SHP77 treated with DMSO at 0.1 percent for 48 hours (cell line): ENCODE measurements around the gene MED29.
A peak's percentile ranks its signal among the peaks of the same experiment; 100 is the strongest.
"Not testable (repeated sequence)": the region's sequence is repeated elsewhere in the genome, so short reads cannot be mapped to it uniquely, and the experiment has no call there.

Experiments used
- DNase-seq: peaks from one replicate; lab custom pipeline; 2025; lab: John Stamatoyannopoulos, UW

The MED29 gene

DNA sequence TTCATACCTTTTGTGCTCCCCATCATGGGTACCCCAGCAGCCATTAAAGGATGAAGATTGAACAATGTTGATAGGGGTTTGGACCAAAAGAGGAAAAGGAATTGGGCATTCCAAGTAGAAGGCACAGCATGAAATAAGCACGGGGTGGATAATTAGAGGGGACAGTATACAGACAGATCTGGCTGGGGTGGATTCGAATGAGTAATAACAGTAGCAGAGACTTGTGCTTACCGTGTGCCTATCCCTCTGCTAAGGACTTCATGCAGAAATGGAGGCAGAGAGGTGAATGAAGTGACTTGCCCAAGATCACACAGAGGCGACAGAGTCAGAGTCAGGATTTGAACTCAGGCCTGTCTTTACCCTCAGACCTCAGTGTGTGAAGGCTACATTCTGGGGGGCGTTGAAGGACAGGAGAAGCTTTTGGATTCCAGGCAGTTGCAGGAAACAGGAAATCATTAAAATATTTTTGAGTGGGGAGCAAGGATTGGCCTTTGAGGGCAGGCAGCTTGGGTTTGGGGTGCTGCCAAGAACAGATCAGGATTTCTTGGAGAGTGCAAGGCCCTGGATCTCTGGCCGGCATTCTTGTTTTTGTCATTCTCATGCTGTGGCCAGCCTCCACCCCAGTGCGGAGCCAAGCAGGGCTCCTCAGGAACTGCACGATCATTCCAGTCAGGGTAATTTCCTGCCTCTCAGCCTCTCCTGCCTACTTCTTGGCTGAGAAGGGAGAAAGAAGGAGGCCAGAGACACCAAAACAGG is 19.0 kb upstream of the MED29 start:
- no peak for DNase-seq

- no peak for DNase-seq
Observed at GRCh38 chr19:39372941-39373340, 18.2 kb upstream of the MED29 start.

- DNase-seq: no peak
Observed at GRCh38 chr19:39375929-39376328, 15.2 kb upstream of the MED29 start.

DNA sequence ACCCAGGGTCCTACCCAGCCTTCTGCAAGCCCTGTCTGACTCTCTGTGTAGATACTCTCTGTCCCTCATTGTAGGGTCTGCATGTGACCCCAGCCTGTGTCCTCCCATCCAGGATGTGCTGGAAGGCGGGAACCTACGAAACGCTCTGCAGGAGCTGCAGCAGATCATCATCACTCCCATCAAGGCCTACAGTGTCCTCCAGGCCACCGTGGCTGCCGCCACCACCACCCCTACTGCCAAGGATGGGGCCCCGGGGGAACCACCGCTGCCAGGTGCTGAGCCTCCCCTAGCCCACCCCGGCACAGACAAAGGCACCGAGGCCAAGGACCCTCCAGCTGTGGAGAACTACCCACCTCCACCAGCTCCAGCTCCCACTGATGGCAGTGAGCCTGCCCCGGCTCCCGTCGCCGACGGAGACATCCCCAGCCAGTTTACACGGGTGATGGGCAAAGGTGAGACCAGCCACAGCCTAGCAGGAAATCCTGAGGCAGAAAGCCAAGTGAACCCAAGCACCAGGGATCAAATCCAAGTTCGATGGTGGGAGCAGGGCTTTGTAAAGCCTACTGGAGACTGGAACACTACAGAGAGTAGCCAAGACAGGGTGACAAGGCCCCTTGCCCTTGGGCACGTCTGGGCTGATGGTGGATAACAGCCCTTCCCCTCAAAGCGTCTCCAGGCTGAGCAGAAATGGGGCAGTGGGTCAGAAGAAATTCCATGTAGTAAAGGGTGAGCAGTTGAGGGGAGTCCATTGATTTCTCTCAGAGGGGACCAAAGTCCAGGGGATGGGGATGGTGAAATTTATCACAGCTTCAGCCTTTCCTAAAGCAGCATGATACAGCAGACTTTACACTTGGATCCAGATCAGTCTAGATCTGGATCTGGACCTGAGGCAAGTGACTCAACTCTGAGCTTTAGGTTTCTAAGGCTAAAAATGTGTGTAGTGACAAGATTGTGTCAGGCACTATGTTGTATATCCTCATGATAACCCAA is 13.5 kb upstream of the MED29 start:
- DNase-seq: no peak

- DNase-seq: not testable (repeated sequence)
Observed at GRCh38 chr19:39379366-39379765, 11.8 kb upstream of the MED29 start.

DNA sequence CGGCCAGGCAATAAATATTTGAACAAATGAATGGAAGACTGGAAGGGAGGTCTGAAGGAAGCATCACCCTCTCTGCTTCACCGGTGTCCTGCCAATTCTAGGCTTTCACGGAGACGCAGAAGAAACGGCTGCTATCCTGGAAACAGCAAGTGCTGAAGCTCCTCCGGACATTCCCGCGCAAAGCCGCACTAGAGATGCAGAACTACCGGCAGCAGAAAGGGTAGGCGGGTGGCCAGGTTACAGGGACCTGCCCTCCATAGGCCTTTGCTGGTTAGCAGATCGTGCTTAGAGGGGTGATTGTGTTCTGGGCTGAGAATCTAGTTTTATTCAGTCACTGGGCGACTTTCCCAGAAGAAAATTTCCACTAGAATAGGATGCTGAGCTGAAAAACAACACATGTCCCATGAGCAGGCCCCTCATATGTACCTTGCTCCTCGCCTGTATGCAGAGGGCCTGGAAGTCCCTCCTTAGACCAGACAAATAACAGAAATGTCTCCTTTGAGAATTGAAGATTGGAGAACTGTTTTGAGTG is 11.2 kb upstream of the MED29 start:
- DNase-seq: no peak

GRCh38 chr19:39380521-39381502 is 10.4 kb upstream of the MED29 start:
- DNase-seq: no peak

DNA sequence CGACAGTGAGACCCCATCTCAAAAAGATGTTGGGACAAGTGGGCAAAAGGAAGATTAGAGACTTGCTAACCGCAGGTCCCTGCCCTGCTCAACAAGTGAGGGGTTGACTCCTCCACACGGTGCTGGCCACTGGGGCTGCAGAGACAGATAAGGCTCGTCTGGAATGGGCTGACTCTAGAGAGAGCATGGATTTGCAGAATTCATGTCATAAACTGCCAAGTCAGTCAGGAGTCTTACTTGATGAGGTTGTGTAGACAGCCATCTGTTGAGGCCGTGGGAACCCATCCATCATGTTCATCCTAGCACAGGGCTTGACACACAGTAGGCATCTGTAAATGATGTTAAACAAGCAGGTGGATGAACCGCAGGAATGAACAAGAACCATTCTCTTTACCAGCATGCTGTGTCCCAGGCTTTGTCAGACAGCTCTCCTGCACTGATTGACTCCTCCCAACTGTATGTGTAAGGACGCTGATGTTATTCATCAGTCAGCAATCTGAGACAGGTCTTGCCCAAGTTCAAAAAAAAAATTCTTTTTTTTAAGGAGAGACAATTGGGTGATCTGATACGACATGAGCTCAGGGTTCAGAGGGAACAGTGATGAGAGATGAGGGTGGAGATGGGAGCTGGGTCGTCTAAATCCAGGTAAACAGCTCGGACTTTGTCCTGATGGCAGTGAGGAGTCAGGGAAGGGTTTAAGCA is 9.1 kb upstream of the MED29 start:
- DNase-seq: no peak

GRCh38 chr19:39382991-39383828 is 8.0 kb upstream of the MED29 start:
- no peak for DNase-seq

- DNase-seq: no peak
Observed at GRCh38 chr19:39384839-39385568, 6.2 kb upstream of the MED29 start.

DNA sequence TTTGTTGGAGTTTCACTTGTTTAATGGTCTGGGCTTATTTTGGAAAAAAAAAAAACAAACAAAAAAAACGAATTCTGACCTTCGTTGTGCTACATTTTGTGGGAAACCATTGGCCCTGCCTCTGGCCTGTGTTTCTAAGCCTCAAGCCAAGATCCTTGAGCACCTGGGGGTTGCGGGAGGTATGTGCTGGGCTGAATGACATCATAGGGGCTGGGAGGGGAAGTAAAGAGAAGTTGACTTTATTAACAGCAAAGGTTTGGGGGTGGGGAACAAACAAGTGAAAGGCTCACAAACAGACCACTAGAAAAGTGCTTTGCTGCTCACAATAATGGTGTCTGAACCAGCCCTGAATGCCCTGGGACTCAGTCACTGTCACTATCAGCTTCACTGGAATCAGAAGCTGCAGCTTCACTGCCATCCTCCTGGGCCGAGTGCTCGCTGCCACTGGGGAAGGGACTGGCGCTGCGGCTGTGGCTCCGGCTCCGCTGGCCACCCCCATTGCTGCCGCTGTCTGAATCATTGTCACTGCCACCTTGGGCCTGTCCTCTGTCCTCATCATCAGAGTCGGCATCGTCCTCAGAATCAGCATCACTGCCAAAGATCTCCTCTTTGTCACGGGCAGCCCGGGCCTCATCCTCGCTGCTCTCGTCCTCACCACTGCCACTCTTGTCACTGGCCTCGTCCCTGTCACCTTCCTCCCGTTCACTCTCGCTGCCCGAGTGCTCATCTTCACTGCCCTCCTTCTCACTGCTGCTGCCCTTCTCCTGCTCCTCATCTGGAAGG is 5.4 kb upstream of the MED29 start:
- no peak for DNase-seq

- no peak for DNase-seq
Observed at GRCh38 chr19:39386557-39386956, 4.6 kb upstream of the MED29 start.

GRCh38 chr19:39388657-39389056 is 2.5 kb upstream of the MED29 start:
- no peak for DNase-seq

GRCh38 chr19:39389631-39390414 is 1.4 kb upstream of the MED29 start:
- DNase-seq: no peak

DNA sequence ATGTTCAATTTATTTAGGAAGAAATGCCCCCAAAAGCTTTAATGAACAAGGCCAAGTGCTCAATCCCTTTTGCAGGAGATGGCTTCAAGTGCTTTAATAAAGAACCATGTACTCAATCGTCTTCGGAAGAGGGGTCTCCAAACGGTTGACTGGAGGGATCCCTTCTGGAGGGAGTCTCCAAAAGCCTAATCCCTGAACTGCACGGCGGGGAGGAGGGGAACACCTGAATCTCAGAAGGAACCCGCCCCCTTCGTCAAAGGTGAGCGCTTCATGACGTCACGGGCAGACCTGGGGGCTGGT is 777 bp upstream of the MED29 start:
- DNase-seq: no peak

GRCh38 chr19:39397360-39398296 is 6.5 kb downstream of the MED29 start:
- peak; percentile 79 for DNase-seq
